ENCODE measurements around the gene FZD7. TPM values are rescaled to one million over a fixed set of nuclear protein-coding genes. Genes with fewer than 3 reads are reported as not detected.

FZD7 gene
- total and polyA plus RNA-seq, 10 donors, result 0.87 to 4.4 (median 1.9) TPM

DNA sequence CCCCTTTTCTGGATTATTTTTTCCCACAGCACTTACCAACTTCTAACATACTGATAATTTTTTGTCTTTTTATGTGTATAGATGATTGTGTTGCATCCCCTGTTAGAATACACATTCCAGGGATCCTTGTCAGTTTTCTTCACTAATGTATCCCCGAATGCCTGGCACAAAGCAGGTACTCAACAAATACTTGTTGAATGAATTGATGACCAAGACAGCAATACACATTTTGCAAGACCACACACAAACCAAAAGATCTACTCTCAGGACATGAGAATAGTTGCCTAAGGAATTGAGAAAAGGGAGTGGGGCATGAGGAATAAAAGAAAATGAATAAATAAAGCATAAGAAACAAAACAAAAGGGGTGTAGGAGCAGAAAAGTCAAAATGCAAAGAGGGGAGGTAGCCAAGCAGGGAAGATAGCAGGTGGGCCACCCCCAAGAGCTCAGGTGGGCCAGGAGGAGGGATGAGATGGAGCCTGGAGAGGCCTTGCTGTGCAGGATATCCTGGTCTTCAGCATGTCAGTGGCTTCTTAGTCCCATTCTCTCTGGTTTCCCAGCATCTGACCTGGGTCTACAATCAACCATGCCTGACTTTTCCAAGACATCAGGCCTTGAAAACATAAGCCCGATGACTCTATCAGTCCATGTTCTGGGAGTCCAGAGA, 38.5 kb upstream of the FZD7 start:
- 95 to 97% (median 96%) methylated on average over 2 of the region's 2 CpGs for WGBS, 5 donors

DNA sequence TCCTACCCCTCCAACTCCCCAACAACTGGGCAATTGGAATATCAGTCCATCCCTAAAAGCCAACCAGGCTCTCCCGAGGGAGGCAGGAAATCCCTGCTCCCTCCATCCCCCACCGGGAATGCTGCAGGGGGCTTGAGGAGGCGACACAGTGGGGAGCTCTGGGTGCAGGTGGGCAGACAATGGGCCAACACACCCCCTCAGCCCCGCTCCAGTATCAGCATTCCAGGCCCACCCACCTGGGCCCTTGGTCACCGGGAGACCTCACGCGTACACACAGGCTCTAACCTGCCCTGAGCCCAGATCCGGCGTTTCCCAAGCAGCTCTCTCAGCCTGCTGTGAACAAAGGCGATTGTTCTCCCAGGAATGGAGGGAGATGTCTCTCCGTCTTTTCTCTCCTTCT, 37.6 kb upstream of the FZD7 start:
- Histone ChIP-seq H3K9me3 (no peaks in the 10 kb centered on the region), H3K4me3 (no peak overlapping the region), H3K36me3 (no peaks in the 10 kb centered on the region), H3K27ac (no peak overlapping the region), H3K4me1 (no peaks in the 10 kb centered on the region), H3K27me3 (replicated peaks in 1 of 7) (peaks cover 0 to 6% (median 0%) of the 10 kb centered on the region in 7 donors)
- 74 to 82% (median 77%) methylated on average over 10 to 11 of the region's 11 CpGs for WGBS, 5 donors
- TF ChIP-seq POLR2AphosphoS5 (IDR thresholded peaks at IDR 0.05) (no peak), POLR2A (IDR thresholded peaks at IDR 0.05) (no peak), CTCF (IDR thresholded peaks at IDR 0.05 in 8 of 11, conservative IDR thresholded peaks at IDR 0.05 in 3 of 11) (no peak)
- intact Hi-C loops (cut with DNase I; ENCODE audit: low total_unique reads), result no loop called here
- DNase-seq, result no peak

More for the DNA sequence above, 38.5 kb upstream of the FZD7 start:
- H3K4me3 ChIP-seq, result no peak overlapping the region
- peaks cover 0 to 6% (median 0%) of the 10 kb centered on the region in 7 donors for H3K27me3 ChIP-seq (replicated peaks in 1 of 7)
- intact Hi-C loops (cut with DNase I; ENCODE audit: low total_unique reads), result no loop called here
- no peak overlapping the region for H3K27ac ChIP-seq
- no peak for DNase-seq
- H3K4me1 ChIP-seq, result no peaks in the 10 kb centered on the region
- H3K36me3 ChIP-seq, result no peaks in the 10 kb centered on the region
- TF ChIP-seq POLR2AphosphoS5 (IDR thresholded peaks at IDR 0.05), result no peak
- no peak for TF ChIP-seq POLR2A (IDR thresholded peaks at IDR 0.05)
- no peak for TF ChIP-seq CTCF (IDR thresholded peaks at IDR 0.05 in 8 of 11, conservative IDR thresholded peaks at IDR 0.05 in 3 of 11)
- H3K9me3 ChIP-seq, result no peaks in the 10 kb centered on the region

- no peak for TF ChIP-seq CTCF (IDR thresholded peaks at IDR 0.05 in 8 of 11, conservative IDR thresholded peaks at IDR 0.05 in 3 of 11)
- TF ChIP-seq POLR2A (IDR thresholded peaks at IDR 0.05), result no peak
- no peak for TF ChIP-seq POLR2AphosphoS5 (IDR thresholded peaks at IDR 0.05)
- H3K4me1 ChIP-seq, result no peaks in the 10 kb centered on the region
- no peak for DNase-seq
- no peak overlapping the region for H3K27ac ChIP-seq
- intact Hi-C loops (cut with DNase I; ENCODE audit: low total_unique reads), result no loop called here
- H3K4me3 ChIP-seq, result no peak overlapping the region
- WGBS, 5 donors, result 32 to 39% (median 37%) methylated on average over 8 of the region's 8 CpGs
- H3K27me3 ChIP-seq (replicated peaks in 1 of 7), result peaks cover 0 to 6% (median 0%) of the 10 kb centered on the region in 7 donors
- H3K9me3 ChIP-seq, result no peaks in the 10 kb centered on the region
- H3K36me3 ChIP-seq, result no peaks in the 10 kb centered on the region
These were observed 36.9 kb upstream of the FZD7 start for GRCh38 chr2:201996679-201997314.

DNA sequence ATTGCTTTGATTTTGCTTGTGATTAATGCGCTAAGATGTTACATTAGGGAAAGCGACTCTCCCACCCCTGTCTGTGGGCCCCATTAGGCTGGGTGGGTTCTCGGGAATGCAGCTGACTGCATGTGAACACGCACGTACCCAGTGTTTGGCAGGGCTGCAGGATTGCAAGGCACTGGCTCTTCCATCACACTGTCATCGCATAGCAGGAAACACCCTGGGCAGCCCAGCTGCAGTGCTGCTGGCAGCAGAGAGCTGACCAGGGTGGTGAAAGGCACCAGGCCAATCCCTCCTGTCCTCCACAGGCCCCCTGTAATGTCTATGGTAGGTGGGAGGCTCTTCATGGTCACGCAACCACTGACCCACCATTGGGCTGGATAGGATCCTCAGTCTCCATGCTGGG, 34.4 kb upstream of the FZD7 start:
- intact Hi-C loops (cut with DNase I; ENCODE audit: low total_unique reads), result no loop called here
- no peak overlapping the region for H3K27ac ChIP-seq
- H3K27me3 ChIP-seq (replicated peaks in 1 of 7), result peaks cover 0 to 6% (median 0%) of the 10 kb centered on the region in 7 donors
- no peaks in the 10 kb centered on the region for H3K9me3 ChIP-seq
- no peak overlapping the region for H3K4me3 ChIP-seq
- DNase-seq, result no peak
- TF ChIP-seq POLR2AphosphoS5 (IDR thresholded peaks at IDR 0.05), result no peak
- no peak for TF ChIP-seq POLR2A (IDR thresholded peaks at IDR 0.05)
- TF ChIP-seq CTCF (IDR thresholded peaks at IDR 0.05 in 8 of 11, conservative IDR thresholded peaks at IDR 0.05 in 3 of 11), result no peak
- no peaks in the 10 kb centered on the region for H3K36me3 ChIP-seq
- WGBS, 5 donors, result 74 to 95% (median 87%) methylated on average over 6 to 7 of the region's 7 CpGs
- H3K4me1 ChIP-seq, result peaks cover 0 to 3% (median 0%) of the 10 kb centered on the region in 6 donors
